OCI-LY3 (cell line): ENCODE results near the gene PTPRN2.

Source experiments
- H2AFZ ChIP-seq: fragments of 200-600, 300-600 bp; shearing (Covaris generic); 2 replicates; pipeline ENCODE4 v1.6.0; 2014; ENCODE audit warnings: antibody characterized with exemption, low read depth, low read length
- H3K27ac ChIP-seq: fragments of 200-600, 300-600 bp; sonication (generic); 2 replicates; pipeline ENCODE4 v1.5.1; 2014; ENCODE audit warnings: mild to moderate bottlenecking, low read length, moderate library complexity, mixed read lengths
- H3K27me3 ChIP-seq: fragments of 200-600, 300-600 bp; sonication (generic); 2 replicates; pipeline ENCODE4 v1.6.1; 2014; ENCODE audit warnings: low read depth, low read length, mixed read lengths
- H3K36me3 ChIP-seq: fragments of 200-600, 300-600 bp; sonication (generic); replicated peaks from 2 replicates; pipeline ENCODE3; 2014; ENCODE audit warnings: low read depth, low read length, mixed read lengths
- H3K4me1 ChIP-seq: fragments of 300-600, 200-600 bp; sonication (generic); 2 replicates; pipeline ENCODE4 v1.6.1; 2014; ENCODE audit warnings: low read length, mixed read lengths
- H3K4me2 ChIP-seq: fragments of 200-600, 300-600 bp; sonication (generic); 2 replicates; pipeline ENCODE4 v1.6.1; 2014; ENCODE audit warnings: low read length, mixed read lengths
- H3K4me3 ChIP-seq: fragments of 300-600, 200-600 bp; sonication (generic); 2 replicates; pipeline ENCODE4 v1.5.1; 2014; ENCODE audit warnings: antibody characterized with exemption, mild to moderate bottlenecking, low read length, moderate library complexity
- H3K79me2 ChIP-seq: fragments of 300-600, 200-600 bp; shearing (Covaris generic); 2 replicates; pipeline ENCODE4 v1.6.1; 2014; ENCODE audit warnings: mild to moderate bottlenecking, low read length, mixed read lengths
- H3K9ac ChIP-seq: fragments of 300-600, 200-600 bp; shearing (Covaris generic); 2 replicates; pipeline ENCODE4 v1.6.0; 2014; ENCODE audit warnings: mild to moderate bottlenecking, low read length, moderate library complexity
- H3K9me3 ChIP-seq: fragments of 200-600, 300-600 bp; shearing (Covaris generic); 2 replicates; pipeline ENCODE4 v1.6.1; 2014; ENCODE audit warnings: low read length, mixed read lengths; ENCODE audit not compliant: insufficient read depth
- H4K20me1 ChIP-seq: fragments of 200-600, 300-600 bp; sonication (generic); 2 replicates; pipeline ENCODE4 v1.6.1; 2016; ENCODE audit warnings: low read length, mixed read lengths; ENCODE audit not compliant: insufficient read depth
- CTCF ChIP-seq: fragments of 200-600, 300-600 bp; sonication (generic); IDR thresholded peaks from 2 replicates; pipeline ENCODE4 v1.5.1; 2014; ENCODE audit warnings: antibody characterized with exemption, low read length, low read depth
- EZH2phosphoT487 ChIP-seq: fragments of 200-600 bp; shearing (Covaris generic); IDR thresholded peaks from 2 replicates; pipeline ENCODE4 v1.6.1; 2018; ENCODE audit warnings: antibody characterized with exemption, mixed run types, low read depth

The PTPRN2 gene

GRCh38 chr7:158445421-158446175, 142.0 kb downstream of the PTPRN2 start:
- H3K27ac ChIP-seq, result no peak overlapping the region
- no peak overlapping the region for H2AFZ ChIP-seq
- H3K4me2 ChIP-seq, result no peak overlapping the region
- no peak overlapping the region for H3K9ac ChIP-seq
- H3K27me3 ChIP-seq, result no peaks in the 10 kb centered on the region
- TF ChIP-seq EZH2phosphoT487, result no peak
- no peak for TF ChIP-seq CTCF
- no peaks in the 10 kb centered on the region for H3K9me3 ChIP-seq
- no peaks in the 10 kb centered on the region for H3K36me3 ChIP-seq
- H4K20me1 ChIP-seq, result no peaks in the 10 kb centered on the region
- H3K4me1 ChIP-seq, result no peaks in the 10 kb centered on the region
- H3K79me2 ChIP-seq, result no peaks in the 10 kb centered on the region
- H3K4me3 ChIP-seq, result no peak overlapping the region

- H3K27me3 ChIP-seq, result no peaks in the 10 kb centered on the region
- no peak overlapping the region for H2AFZ ChIP-seq
- H3K4me3 ChIP-seq, result no peak overlapping the region
- TF ChIP-seq CTCF (no peak), EZH2phosphoT487 (no peak)
- no peaks in the 10 kb centered on the region for H3K4me1 ChIP-seq
- H3K9ac ChIP-seq, result no peak overlapping the region
- no peak overlapping the region for H3K4me2 ChIP-seq
- no peak overlapping the region for H3K27ac ChIP-seq
- no peaks in the 10 kb centered on the region for H4K20me1 ChIP-seq
- H3K9me3 ChIP-seq, result no peaks in the 10 kb centered on the region
- H3K36me3 ChIP-seq, result no peaks in the 10 kb centered on the region
- no peaks in the 10 kb centered on the region for H3K79me2 ChIP-seq
Measured at GRCh38 chr7:158444501-158445420, 142.9 kb downstream of the PTPRN2 start.

GRCh38 chr7:158443688-158444483, 143.7 kb downstream of the PTPRN2 start:
- Histone ChIP-seq H3K9ac (no peak overlapping the region), H3K27me3 (no peaks in the 10 kb centered on the region), H3K9me3 (no peaks in the 10 kb centered on the region), H2AFZ (no peak overlapping the region), H3K4me3 (no peak overlapping the region), H3K79me2 (no peaks in the 10 kb centered on the region), H4K20me1 (no peaks in the 10 kb centered on the region), H3K36me3 (no peaks in the 10 kb centered on the region), H3K27ac (no peak overlapping the region), H3K4me2 (no peak overlapping the region), H3K4me1 (no peaks in the 10 kb centered on the region)
- TF ChIP-seq EZH2phosphoT487, result no peak
- no peak for TF ChIP-seq CTCF
